Activated CD4-positive, alpha-beta memory T cell treated with anti-CD3 and anti-CD28 coated beads, Interleukin-2, amount 10 ng/mL, durations not matched to agents 7 days and 5 days (primary cell): ENCODE results near the gene SLC35F6. TPM values are rescaled to one million over a fixed set of nuclear protein-coding genes. Genes with fewer than 3 reads are reported as not detected.
"Not testable (repeated sequence)": the region's sequence is repeated elsewhere in the genome, so short reads cannot be mapped to it uniquely, and the experiment has no call there.

Experiments used
- CTCF ChIA-PET: fragments of 350-600 bp; sonication (Branson Sonifier 250); formaldehyde crosslinking; loops from one replicate; lab custom pipeline; 2021; ENCODE audit warnings: antibody characterized with exemption, inconsistent platforms; lab: Charles Lee
- POLR2A ChIA-PET: fragments of 350-600 bp; sonication (Branson Sonifier 250); formaldehyde crosslinking; loops from one replicate; lab custom pipeline; 2021; ENCODE audit warnings: antibody characterized with exemption; lab: Charles Lee
- DNase-seq: peaks from one replicate; pipeline ENCODE4 v3.0.0-alpha.2; 2020
- H3K27ac Mint-ChIP-seq: one replicate; pipeline ENCODE4 v1.8.0; 2021; ENCODE audit warnings: mild to moderate bottlenecking, mixed read lengths
- H3K27me3 Mint-ChIP-seq: one replicate; pipeline ENCODE4 v1.8.0; 2021; ENCODE audit warnings: mixed read lengths
- H3K36me3 Mint-ChIP-seq: one replicate; pipeline ENCODE4 v1.8.0; 2021; ENCODE audit warnings: low read depth, mixed read lengths
- H3K4me1 Mint-ChIP-seq: one replicate; pipeline ENCODE4 v1.8.0; 2021; ENCODE audit warnings: mixed read lengths
- H3K4me3 Mint-ChIP-seq: one replicate; pipeline ENCODE4 v1.8.0; 2021; ENCODE audit warnings: mild to moderate bottlenecking, mixed read lengths
- H3K9me3 Mint-ChIP-seq: one replicate; pipeline ENCODE4 v1.8.0; 2021; ENCODE audit warnings: mixed read lengths
- total RNA-seq, 2 experiments: library from RNA; stranded (reverse); gene quantifications; one replicate each; pipeline ENCODE4 v1.2.3, GENCODE V29; 2021

Gene SLC35F6
- total RNA-seq, 2 experiments from 2014 or later = 27.0 to 27.6 TPM

DNA sequence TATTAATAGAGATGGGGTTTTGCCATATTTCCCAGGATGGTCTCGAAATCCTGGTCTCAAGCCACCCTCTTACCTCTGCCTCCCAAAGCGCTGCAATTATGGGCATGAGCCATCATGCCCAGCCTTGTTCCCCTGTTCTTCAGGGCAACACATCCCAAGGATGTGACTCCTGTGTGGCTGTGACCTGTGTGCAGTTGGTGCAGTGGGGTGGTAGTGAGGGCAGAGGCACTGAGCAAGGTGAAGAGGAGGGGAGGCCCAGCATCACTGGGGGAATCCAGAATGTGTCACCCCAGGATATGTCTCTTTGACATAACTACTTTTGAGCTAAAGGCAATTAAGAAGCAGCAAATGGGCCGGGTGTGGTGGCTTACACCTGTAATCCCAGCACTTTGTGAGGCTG, 45.1 kb downstream of the SLC35F6 start:
- H3K36me3 Mint-ChIP-seq = no peaks in the 10 kb centered on the region
- POLR2A ChIA-PET = interaction anchor here (1.0 kb wide), 1 partner anchor 23 kb away, joined by 4 read pairs; no protein-coding TSS in a partner anchor
- peaks cover 8% of the 10 kb centered on the region for H3K4me1 Mint-ChIP-seq

DNA sequence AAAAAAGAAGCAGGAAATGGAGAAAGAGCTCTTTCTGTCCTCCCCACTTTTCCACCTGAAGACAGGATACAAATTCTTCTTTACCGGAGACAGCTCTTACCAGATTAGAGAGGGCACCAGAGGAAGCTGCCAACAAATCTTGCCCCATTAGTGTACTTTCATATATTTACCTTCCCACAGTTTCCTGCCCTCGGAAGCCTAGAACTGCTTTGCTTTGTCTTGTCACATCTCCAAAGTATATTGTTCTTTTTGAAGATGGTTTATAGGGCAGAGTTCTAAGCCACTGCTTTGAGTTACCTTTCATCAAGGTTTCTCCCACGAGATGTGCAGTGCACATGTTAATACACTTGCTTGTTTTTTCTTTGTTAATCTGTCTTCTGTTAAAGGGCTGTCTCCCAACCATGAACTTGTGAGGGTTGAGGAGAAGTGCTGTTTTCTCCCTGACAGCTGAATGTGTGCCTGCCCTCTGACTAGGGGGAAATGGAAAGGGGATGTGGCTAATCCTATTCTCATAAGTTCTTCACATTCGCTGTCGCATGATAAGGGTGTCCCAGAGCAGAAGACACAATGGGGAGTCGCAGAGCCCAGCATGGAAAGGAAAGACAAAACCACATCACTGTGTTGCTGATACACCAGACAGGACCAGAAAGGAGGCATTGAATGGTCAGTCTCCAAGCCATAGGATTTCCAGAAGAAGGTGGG, 45.9 kb downstream of the SLC35F6 start:
- peaks cover 8% of the 10 kb centered on the region for H3K4me1 Mint-ChIP-seq
- no peak overlapping the region for H3K4me3 Mint-ChIP-seq
- ChIA-PET CTCF (no interaction called here), POLR2A (interaction anchor here (1.0 kb wide), 1 partner anchor 23 kb away, joined by 4 read pairs; no protein-coding TSS in a partner anchor)
- DNase-seq = no peak
- no peaks in the 10 kb centered on the region for H3K9me3 Mint-ChIP-seq
- H3K36me3 Mint-ChIP-seq = no peaks in the 10 kb centered on the region
- no peak overlapping the region for H3K27ac Mint-ChIP-seq
- peaks cover 6% of the 10 kb centered on the region for H3K27me3 Mint-ChIP-seq

More for the DNA sequence above, 45.1 kb downstream of the SLC35F6 start:
- H3K4me3 Mint-ChIP-seq = no peak overlapping the region
- no peak overlapping the region for H3K27ac Mint-ChIP-seq
- no peak for DNase-seq
- CTCF ChIA-PET = no interaction called here
- no peaks in the 10 kb centered on the region for H3K9me3 Mint-ChIP-seq
- peaks cover 6% of the 10 kb centered on the region for H3K27me3 Mint-ChIP-seq

DNA sequence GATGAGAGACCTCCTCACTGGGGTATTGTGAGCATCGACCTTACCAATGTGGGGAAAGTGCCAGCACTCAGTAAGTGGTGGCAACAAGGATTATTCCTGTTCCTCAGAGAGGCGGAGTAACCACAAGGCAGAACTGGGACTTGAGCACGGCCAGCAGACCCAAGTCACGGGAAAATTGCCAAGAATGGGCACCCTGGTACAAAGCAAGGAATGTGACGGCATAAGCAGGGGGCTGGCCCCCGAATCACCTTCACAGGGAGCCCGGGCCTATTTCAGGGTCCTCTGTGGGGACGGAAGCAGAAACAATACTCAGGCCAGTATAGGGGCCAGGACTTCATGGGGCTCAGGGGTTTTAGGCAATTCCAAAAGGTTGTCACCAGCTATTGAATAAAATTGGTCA, 47.2 kb downstream of the SLC35F6 start:
- Mint-ChIP-seq H3K4me1 (peaks cover 8% of the 10 kb centered on the region), H3K27ac (no peak overlapping the region), H3K4me3 (no peak overlapping the region), H3K36me3 (no peaks in the 10 kb centered on the region), H3K27me3 (peaks cover 9% of the 10 kb centered on the region), H3K9me3 (no peaks in the 10 kb centered on the region)
- no peak for DNase-seq
- CTCF ChIA-PET = no interaction called here
- POLR2A ChIA-PET = no interaction called here

DNA sequence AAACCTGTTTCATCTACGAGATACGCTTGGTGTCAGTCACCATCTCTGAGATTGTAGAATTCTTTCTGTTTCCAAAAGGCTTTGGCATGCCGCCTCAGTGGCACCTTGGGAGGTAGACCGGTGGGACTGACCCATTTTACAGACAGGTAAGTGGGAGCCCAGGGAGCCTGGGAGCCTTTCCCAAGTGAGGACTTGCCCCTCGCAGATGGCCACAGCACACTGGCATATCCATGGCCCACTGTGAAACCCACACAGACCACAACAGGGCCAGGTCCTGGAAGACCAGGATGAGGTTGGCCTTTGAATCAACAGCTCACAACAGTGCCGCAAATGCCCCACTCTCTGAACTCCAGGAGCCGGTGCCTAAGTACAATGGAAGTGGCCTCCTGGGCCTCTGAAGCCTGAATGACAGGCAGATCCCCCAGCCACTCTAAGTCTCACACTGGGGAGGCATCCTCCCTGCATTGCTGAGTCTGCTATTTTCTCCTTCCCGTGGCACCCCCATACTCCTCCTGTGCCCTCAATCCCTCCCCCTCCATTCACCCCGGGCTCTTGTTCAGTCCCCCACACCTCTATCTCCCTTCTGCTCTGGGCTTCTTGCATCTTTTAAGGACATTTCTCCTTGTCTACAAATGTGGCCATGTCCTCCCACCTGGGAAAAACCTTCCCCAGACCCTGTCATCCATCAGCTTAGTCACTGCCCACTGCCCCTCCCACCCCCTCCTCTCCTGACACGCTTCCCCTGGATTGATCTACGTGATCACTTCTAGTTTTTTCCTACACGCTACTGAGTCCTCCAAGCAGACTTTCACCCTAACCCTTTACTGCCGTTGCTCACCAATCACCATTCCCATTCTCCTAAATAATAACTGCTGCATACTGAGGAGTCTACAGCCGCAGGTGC, 48.0 kb downstream of the SLC35F6 start:
- POLR2A ChIA-PET = no interaction called here
- no peak overlapping the region for H3K27ac Mint-ChIP-seq
- H3K4me3 Mint-ChIP-seq = no peak overlapping the region

DNA sequence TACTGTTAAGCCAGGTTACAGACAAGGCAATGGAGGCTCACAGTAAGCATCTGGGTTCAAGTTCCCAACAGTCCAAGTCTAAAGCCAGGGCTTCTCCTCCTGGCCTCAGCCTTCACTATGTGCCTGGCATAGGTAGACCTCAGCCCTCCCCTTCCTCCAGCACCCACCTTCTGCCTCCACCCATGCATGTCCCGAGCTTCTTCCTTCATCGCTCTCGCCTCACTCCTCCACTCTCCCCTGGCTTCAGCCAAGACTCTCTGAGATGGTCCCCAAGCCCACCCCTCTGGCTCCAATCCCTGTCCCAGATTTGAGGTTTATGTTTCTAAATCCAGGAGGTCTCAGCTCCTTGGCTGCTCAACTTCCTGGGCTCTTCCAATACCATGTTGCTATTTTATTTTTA, 48.6 kb downstream of the SLC35F6 start:
- ChIA-PET POLR2A (no interaction called here), CTCF (interaction anchor here (1.2 kb wide), 1 partner anchor 34 kb away, joined by 3 read pairs; no protein-coding TSS in a partner anchor)
- no peak overlapping the region for H3K4me3 Mint-ChIP-seq
- H3K36me3 Mint-ChIP-seq = no peaks in the 10 kb centered on the region
- no peak overlapping the region for H3K27ac Mint-ChIP-seq
- H3K27me3 Mint-ChIP-seq = peaks cover 12% of the 10 kb centered on the region
- peaks cover 8% of the 10 kb centered on the region for H3K4me1 Mint-ChIP-seq
- DNase-seq = no peak
- no peaks in the 10 kb centered on the region for H3K9me3 Mint-ChIP-seq

More for the DNA sequence above, 48.0 kb downstream of the SLC35F6 start:
- no peaks in the 10 kb centered on the region for H3K9me3 Mint-ChIP-seq
- H3K36me3 Mint-ChIP-seq = no peaks in the 10 kb centered on the region
- H3K27me3 Mint-ChIP-seq = peaks cover 10% of the 10 kb centered on the region
- CTCF ChIA-PET = no interaction called here
- H3K4me1 Mint-ChIP-seq = peaks cover 8% of the 10 kb centered on the region
- DNase-seq = no peak

DNA sequence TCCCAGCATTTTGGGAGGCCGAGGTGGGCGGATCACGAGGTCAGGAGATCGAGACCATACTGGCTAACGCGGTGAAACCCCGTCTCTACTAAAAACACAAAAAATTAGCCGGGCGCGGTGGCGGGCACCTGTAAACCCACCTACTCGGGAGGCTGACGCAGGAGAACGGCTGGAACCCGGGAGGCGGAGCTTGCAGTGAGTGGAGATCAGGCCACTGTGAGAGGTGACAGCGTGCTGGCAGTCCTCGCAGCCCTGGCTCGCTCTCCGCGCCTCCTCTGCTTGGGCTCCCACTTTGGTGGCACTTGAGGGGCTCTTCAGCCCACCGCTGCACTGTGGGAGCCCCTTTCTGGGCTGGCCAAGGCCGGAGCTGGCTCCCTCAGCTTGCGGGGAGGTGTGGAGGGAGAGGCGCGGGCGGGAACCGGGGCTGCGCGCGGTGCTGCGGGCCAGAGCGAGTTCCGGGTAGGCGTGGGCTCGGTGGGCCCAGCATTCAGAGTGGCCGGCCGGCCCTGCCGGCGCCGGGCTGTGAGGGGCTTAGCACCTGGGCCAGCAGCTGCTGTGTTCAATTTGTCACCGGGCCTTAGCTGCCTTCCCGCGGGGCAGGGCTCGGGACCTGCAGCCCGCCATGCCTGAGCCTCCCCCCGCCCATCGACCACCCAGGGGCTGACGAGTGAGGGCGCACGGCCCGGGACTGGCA, 50.1 kb downstream of the SLC35F6 start:
- H3K36me3 Mint-ChIP-seq, H3K9me3 Mint-ChIP-seq, POLR2A ChIA-PET, CTCF ChIA-PET, H3K27ac Mint-ChIP-seq, H3K4me3 Mint-ChIP-seq, H3K4me1 Mint-ChIP-seq, DNase-seq: not testable (repeated sequence)
- peaks cover 18% of the 10 kb centered on the region for H3K27me3 Mint-ChIP-seq

DNA sequence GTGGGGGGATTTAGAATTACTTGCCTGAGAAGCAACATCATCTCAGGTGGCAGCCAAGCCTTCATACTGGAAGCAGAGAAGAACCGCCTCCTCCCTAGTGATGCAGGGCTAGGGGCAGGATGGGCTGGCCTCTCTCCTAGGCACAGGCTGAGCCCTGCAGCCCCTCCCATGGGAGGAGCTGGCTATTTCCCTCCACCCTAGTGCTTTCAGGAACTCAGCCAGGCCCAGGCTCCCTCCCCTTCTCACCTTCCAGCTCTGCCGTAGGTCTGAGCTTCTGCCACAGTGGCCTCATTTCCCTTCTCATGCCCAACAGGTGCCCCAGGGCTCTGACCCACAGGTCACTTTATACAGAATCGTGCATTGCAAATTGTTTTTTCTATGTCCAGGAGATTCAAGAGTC, 52.8 kb downstream of the SLC35F6 start:
- H3K27me3 Mint-ChIP-seq = peaks cover 22% of the 10 kb centered on the region
- H3K9me3 Mint-ChIP-seq = no peaks in the 10 kb centered on the region
- CTCF ChIA-PET = no interaction called here
- H3K4me3 Mint-ChIP-seq = no peak overlapping the region
- no peak overlapping the region for H3K27ac Mint-ChIP-seq
- no peaks in the 10 kb centered on the region for H3K4me1 Mint-ChIP-seq
- POLR2A ChIA-PET = no interaction called here
- no peaks in the 10 kb centered on the region for H3K36me3 Mint-ChIP-seq
- DNase-seq = no peak

DNA sequence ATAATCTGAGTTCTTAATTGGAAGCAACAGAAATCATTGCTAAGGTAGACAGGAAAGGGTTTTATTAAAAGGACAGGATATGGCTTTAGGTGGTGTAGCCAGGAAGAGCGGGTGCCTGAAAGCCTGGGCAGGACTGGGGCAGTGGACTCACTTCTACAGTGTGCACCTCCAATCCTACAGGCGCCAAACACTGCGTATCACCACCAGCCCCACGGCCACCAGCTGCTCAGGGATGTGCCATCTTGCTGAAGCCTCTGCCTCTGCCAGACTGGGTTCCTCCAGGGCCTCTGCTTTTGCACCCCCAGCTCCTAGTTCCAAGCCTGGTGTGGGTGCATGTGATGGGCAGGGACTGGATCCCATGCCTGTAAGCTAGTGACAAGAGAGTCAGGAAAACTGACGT, 54.2 kb downstream of the SLC35F6 start:
- Mint-ChIP-seq H3K27me3 (peaks cover 23% of the 10 kb centered on the region), H3K4me1 (no peaks in the 10 kb centered on the region), H3K27ac (no peak overlapping the region), H3K4me3 (no peak overlapping the region), H3K36me3 (no peaks in the 10 kb centered on the region), H3K9me3 (no peaks in the 10 kb centered on the region)
- ChIA-PET CTCF (no interaction called here), POLR2A (no interaction called here)
- no peak for DNase-seq

DNA sequence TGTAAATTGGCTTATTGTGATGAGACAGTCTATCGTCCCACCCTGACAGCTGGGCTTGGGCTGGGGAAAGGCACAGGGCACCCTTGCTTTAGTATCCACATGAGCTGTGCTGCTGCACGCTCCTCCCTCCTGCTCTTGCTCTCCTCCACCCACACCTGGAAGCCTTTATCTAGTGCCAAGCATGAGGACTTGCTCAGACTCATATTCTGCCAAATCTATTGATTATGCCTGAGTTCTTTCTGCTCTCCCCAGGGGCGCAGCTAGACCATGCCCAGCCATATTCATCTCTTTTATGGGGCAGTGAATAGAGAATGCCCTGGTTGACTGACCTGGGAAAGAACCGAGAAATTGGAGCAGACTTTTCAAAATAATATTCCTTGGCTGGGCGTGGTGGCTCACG, 54.9 kb downstream of the SLC35F6 start:
- CTCF ChIA-PET = no interaction called here
- DNase-seq = no peak
- H3K27me3 Mint-ChIP-seq = peaks cover 23% of the 10 kb centered on the region
- H3K4me1 Mint-ChIP-seq = no peaks in the 10 kb centered on the region
- POLR2A ChIA-PET = no interaction called here
- no peaks in the 10 kb centered on the region for H3K36me3 Mint-ChIP-seq
- H3K4me3 Mint-ChIP-seq = no peak overlapping the region
- no peaks in the 10 kb centered on the region for H3K9me3 Mint-ChIP-seq
- H3K27ac Mint-ChIP-seq = no peak overlapping the region

DNA sequence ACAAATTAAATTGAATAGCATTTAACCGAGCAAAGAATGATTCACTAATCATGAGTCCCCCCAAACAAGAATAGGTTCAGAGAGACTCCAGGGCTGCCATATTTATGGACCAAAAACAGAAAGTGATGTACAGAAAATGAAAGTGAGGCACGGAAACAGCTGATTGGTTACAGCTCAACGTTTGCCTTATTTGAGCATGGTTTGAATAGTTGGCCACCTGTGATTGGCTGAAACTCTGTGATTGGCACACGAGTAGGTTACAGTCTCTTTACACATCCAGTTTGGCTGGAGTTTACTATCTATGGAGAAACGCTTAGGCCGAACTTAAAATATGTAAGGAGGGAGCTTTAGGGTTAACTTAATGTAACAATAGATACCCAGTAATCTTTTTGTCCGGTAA, 56.8 kb downstream of the SLC35F6 start:
- Mint-ChIP-seq H3K4me1 (no peaks in the 10 kb centered on the region), H3K36me3 (no peaks in the 10 kb centered on the region), H3K4me3 (no peak overlapping the region), H3K27me3 (peaks cover 24% of the 10 kb centered on the region), H3K9me3 (no peaks in the 10 kb centered on the region), H3K27ac (no peak overlapping the region)
- ChIA-PET CTCF (interaction anchor here (1.3 kb wide), 1 partner anchor 25 kb away, joined by 6 read pairs; no protein-coding TSS in a partner anchor), POLR2A (no interaction called here)
- DNase-seq = no peak

DNA sequence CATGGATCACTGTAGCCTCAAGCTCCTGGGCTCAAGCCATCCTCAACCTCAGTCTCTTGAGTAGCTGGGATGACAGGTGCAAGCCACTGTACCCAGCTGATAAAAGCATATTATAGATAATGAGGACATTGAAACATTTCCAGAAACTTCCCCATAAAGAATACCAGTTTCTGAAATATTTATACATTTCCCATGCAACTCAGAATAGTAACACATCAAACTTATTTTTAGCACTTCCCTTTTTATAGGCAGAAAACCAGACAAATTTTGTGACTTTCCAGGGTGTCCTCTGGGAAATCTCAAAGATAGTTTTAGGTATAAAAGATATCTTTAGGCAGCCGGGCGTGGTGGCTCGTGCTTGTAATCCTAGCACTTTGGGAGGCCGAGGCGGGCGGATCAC, 58.8 kb downstream of the SLC35F6 start:
- no peak overlapping the region for H3K27ac Mint-ChIP-seq
- no peaks in the 10 kb centered on the region for H3K36me3 Mint-ChIP-seq
- DNase-seq = no peak
- POLR2A ChIA-PET = no interaction called here
- CTCF ChIA-PET = no interaction called here
- H3K4me3 Mint-ChIP-seq = no peak overlapping the region
- H3K27me3 Mint-ChIP-seq = peaks cover 20% of the 10 kb centered on the region
- no peaks in the 10 kb centered on the region for H3K4me1 Mint-ChIP-seq
- no peaks in the 10 kb centered on the region for H3K9me3 Mint-ChIP-seq
